Islet of Langerhans (tissue), 1 donor: ENCODE measurements around the gene VIL1.

ENCODE experiments used
- FAIRE-seq: peaks from one replicate; lab custom pipeline; 2011; peaks lifted over from hg19 to GRCh38; lab: Jason Lieb, UNC

Gene VIL1

GRCh38 chr2:218406209-218406948, 12.5 kb upstream of the VIL1 start:
- FAIRE-seq = no peak

DNA sequence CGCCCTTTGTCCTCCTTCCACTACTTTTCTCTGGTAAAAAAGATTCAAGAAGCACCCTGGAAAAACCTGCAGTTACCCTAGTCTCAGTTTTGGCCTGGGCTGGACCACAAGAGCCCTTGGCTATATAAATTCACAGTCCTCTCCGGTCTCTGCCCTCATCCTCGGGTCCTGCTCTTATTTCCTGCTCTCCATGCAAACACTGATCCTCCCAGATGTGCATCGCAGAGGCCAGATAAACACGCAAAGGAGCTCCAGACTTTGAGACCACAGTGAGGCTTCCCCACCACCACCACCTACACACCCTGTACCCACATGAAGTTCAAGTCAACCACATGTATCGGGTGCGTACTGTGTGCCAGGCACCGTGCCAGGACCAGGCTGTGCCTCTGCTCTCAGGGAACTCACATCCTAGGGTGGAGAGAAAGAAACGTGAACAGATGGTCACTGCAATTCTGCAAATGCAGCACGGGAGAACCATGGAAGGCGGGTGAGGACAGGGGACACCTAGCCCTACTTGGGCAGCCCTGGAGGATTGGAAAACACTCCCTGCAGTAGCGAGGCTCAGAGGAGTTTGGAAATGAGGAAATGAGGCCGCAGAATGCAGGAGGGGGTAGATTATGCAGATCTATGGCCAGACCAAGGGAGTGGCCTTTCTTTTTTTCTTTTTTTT, 11.8 kb upstream of the VIL1 start:
- no peak for FAIRE-seq

GRCh38 chr2:218407717-218408116, 11.2 kb upstream of the VIL1 start:
- no peak for FAIRE-seq

GRCh38 chr2:218418321-218418716, 604 bp upstream of the VIL1 start:
- no peak for FAIRE-seq

DNA sequence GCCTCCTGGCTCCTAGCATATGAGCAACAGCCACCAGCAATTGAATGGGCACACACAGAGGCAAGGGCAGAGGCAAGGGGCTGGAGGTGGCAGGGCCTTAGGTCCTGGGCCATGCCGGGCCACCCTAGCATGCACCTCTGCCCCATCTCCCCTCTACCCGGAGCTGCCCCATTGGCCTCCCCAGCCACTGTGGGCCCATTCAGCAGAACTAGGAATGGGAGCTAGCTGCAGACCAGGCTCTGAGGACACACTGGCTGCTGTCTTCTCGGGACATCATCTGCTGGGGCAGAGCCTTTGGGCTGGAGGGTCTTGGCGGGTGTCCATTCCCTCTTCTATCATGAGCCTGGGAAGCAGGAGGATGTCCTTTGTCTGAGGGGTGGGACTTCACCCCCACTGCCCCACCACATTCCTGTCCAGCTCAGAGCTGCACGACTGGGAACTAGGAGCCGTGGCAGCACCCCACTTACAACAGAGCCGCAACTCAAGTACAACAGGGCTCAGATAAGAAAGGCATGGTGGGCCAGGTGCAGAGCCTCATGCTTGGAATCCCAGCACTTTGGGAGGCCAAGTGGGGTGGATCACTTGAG, 800 bp downstream of the VIL1 start:
- no peak for FAIRE-seq

DNA sequence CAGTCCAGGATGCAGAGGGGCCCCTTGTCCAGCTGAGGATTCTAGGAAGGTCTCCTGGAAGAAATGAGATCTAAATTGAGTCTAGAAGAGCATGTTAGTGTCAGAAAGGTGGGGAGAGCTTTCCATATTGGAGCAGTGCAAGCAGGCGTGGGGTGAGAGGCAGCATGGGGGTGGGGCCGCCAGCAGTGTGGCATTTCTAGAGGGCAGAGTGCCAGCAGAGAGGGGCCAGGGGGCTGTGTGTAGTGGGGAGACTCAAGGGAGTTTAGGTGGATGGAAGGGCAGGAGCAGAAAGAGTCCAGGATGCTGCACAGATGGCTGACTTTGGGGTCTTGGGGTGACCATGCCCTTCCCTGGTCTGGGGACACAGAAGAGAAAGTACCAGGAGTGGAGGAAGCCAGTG, 2.1 kb downstream of the VIL1 start:
- FAIRE-seq = no peak

- no peak for FAIRE-seq
These were observed 3.6 kb downstream of the VIL1 start for GRCh38 chr2:218422403-218423086.

DNA sequence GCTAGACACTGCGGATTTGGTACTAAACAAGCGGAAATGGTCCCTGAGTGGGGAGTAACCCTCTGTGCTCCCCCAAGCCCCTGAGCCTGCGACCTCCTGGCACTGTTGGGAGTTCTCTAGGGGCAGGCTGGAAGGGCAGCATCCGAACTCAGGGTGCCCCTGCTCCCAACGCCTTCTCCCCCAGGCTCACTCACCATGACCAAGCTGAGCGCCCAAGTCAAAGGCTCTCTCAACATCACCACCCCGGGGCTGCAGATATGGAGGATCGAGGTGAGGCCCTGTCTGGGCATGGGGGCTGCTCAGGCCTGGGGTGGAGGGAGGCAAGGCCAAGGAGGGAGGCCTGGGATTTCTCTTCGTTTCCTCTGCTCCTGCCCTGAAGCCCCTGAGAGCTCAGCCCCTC, 4.7 kb downstream of the VIL1 start:
- no peak for FAIRE-seq

DNA sequence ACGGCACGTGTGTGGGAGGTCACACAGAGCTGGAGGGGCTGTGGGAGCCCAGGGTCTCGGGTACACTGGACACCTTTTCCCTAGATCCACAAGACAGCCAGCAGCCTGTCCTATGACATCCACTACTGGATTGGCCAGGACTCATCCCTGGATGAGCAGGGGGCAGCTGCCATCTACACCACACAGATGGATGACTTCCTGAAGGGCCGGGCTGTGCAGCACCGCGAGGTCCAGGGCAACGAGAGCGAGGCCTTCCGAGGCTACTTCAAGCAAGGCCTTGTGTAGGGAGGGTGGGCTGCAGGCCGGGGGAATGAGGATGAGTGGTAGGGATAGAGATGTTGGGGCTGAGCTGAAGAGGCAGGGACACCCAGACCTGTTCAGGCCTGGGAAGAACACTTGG, 6.6 kb downstream of the VIL1 start:
- no peak for FAIRE-seq

- FAIRE-seq = no peak
These were observed 8.8 kb downstream of the VIL1 start for GRCh38 chr2:218427741-218428140.

- FAIRE-seq = no peak
These were observed 10.1 kb downstream of the VIL1 start for GRCh38 chr2:218428846-218429558.

- no peak for FAIRE-seq
These were observed 11.2 kb downstream of the VIL1 start for GRCh38 chr2:218429911-218430692.

DNA sequence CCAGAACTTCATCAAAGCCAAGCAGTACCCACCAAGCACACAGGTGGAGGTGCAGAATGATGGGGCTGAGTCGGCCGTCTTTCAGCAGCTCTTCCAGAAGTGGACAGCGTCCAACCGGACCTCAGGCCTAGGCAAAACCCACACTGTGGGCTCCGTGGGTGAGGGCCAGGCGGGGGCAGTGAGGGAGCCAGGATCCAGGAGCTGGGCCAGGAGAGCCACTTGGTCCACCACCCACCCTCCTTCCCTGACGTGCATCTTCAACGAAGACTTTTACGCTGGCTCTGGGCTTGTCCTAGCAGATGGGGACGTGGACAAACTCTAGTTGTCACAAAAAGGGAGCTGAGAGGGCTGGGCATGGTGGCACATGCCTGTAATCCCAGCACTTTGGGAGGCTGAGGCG, 11.8 kb downstream of the VIL1 start:
- no peak for FAIRE-seq

DNA sequence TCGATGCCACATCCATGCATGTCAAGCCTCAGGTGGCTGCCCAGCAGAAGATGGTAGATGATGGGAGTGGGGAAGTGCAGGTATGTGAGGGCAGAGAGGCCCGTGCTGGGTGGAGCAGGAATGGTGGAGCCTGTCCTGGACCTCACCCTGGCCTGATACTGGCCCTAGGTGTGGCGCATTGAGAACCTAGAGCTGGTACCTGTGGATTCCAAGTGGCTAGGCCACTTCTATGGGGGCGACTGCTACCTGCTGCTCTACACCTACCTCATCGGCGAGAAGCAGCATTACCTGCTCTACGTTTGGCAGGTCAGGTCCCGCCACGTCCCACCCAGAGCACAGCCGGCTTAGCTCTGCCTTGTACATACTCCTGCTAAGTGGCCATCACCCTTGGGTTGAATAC, 13.0 kb downstream of the VIL1 start:
- FAIRE-seq = no peak

GRCh38 chr2:218432676-218433365, 13.9 kb downstream of the VIL1 start:
- no peak for FAIRE-seq

- no peak for FAIRE-seq
These were observed 15.5 kb downstream of the VIL1 start for GRCh38 chr2:218434456-218434855.

- no peak for FAIRE-seq
These were observed 16.4 kb downstream of the VIL1 start for GRCh38 chr2:218435003-218435982.

DNA sequence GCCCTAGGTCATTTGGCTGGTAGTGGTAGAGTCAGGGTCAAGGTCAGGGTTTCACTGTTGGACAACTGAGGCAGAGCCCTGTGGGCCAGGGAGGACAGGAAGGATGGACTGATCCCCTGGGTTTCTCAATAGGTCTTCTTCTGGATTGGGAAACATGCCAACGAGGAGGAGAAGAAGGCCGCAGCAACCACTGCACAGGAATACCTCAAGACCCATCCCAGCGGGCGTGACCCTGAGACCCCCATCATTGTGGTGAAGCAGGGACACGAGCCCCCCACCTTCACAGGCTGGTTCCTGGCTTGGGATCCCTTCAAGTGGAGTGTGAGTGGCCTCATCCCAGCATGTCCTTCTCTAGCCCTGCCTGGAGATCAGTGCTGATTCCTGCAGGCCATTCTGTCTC, 18.1 kb downstream of the VIL1 start:
- FAIRE-seq = no peak

DNA sequence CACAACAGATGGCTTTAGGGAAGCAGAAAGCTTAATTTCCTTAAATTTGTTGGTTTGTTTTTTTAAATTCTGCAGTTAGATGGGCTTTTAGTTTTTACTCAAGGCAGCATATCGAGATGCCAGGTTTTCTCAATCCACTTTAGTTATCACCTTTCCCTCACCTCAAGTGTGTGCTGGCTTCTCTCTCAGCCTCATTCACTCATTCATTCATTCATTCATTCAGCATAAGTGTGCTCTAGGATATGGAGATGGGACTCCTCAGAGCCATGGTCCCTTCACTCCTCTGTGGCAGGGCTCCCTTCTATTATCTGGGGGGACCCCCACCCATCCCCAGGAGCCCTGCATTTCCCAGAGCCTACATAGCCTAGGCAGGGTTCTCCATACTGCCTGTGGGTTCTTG, 19.0 kb downstream of the VIL1 start:
- FAIRE-seq = no peak

GRCh38 chr2:218438596-218438995, 19.7 kb downstream of the VIL1 start:
- no peak for FAIRE-seq
